DOHH2 (cell line): ENCODE results near the gene ZER1.

Experiments used
- CTCF ChIP-seq: fragments of 200-600 bp; sonication (generic); IDR thresholded peaks from one replicate; pipeline ENCODE4 v1.5.1; 2014; ENCODE audit warnings: antibody characterized with exemption, mild to moderate bottlenecking, low read depth, low read length; ENCODE audit not compliant: poor library complexity, severe bottlenecking
- EZH2phosphoT487 ChIP-seq: fragments of 200-600 bp; sonication (generic); IDR thresholded peaks from 2 replicates; pipeline ENCODE4 v1.6.1; 2017; ENCODE audit warnings: borderline replicate concordance, mild to moderate bottlenecking, antibody characterized with exemption, low read length, moderate library complexity, mixed read lengths

GRCh38 chr9:128735373-128735772 is 36.4 kb downstream of the ZER1 start:
- TF ChIP-seq CTCF (no peak), EZH2phosphoT487 (no peak)
